PC-3 (cell line): ENCODE measurements around the gene ADAMTS17.

Source experiments
- CTCF ChIP-seq: fragments of 300-600 bp; sonication (generic); conservative IDR thresholded peaks from 2 replicates; pipeline ENCODE4 v1.5.1; 2017; ENCODE audit warnings: antibody characterized with exemption, low read depth, mild to moderate bottlenecking, low read length
- EZH2 ChIP-seq: fragments of 300-600 bp; sonication (generic); IDR thresholded peaks from one replicate; pipeline ENCODE4 v1.6.1; 2017; ENCODE audit warnings: antibody characterized with exemption, mild to moderate bottlenecking, low read length; ENCODE audit not compliant: unreplicated experiment

- TF ChIP-seq CTCF (no peak), EZH2 (no peak)
Measured at GRCh38 chr15:99955532-99955931, 386.2 kb downstream of the ADAMTS17 start.
